Skin epidermis (tissue), 12 donors: Measurements from ENCODE around the gene CHAF1A.

Experiments used
- H3K27ac ChIP-seq, 21 experiments: fragments of 200-600 bp; sonication (generic) in 11 of 21; one replicate each; pipeline ENCODE4 v1.5.0; 2020; ENCODE audit warnings: mild to moderate bottlenecking in 3 of 21, inconsistent platforms in 2 of 21, moderate library complexity in 2 of 21
- H3K4me3 ChIP-seq, 7 experiments: fragments of 200-600 bp; sonication (generic) in 2 of 7; one replicate each; pipeline ENCODE4 v1.5.0; 2020; ENCODE audit warnings: inconsistent platforms in 2 of 7, mild to moderate bottlenecking in 2 of 7, moderate library complexity in 1 of 7

The CHAF1A gene

GRCh38 chr19:4402171-4403004 is at the start of gene CHAF1A:
Gene CHAF1A (plus strand): TSS chr19:4402640. CDS start chr19:4402763, 123 bp downstream.
- peak within 1 kb of the TSS in 20 of 21 experiments; percentile 65 to 90 (median 82) for H3K27ac ChIP-seq
- H3K4me3 ChIP-seq: peak within 1 kb of the TSS; percentile 49 to 99 (median 94)

GRCh38 chr19:4352701-4353121 is 49.7 kb upstream of the CHAF1A start:
- Histone ChIP-seq H3K4me3 (no peak overlapping the region), H3K27ac (peak overlapping the region in 2 of 21 experiments; percentile 10 to 25)

- Histone ChIP-seq H3K27ac (no peak overlapping the region), H3K4me3 (no peak overlapping the region)
These were observed 48.2 kb upstream of the CHAF1A start for GRCh38 chr19:4354282-4354681.

- Histone ChIP-seq H3K27ac (no peak overlapping the region), H3K4me3 (no peak overlapping the region)
These were observed 47.5 kb upstream of the CHAF1A start for GRCh38 chr19:4354897-4355296.

GRCh38 chr19:4357095-4357797 is 45.2 kb upstream of the CHAF1A start:
- Histone ChIP-seq H3K4me3 (no peak overlapping the region), H3K27ac (no peak overlapping the region)

GRCh38 chr19:4357921-4358326 is 44.5 kb upstream of the CHAF1A start:
- Histone ChIP-seq H3K4me3 (no peak overlapping the region), H3K27ac (no peak overlapping the region)

- no peak overlapping the region for H3K4me3 ChIP-seq
- H3K27ac ChIP-seq: no peak overlapping the region
These were observed 43.5 kb upstream of the CHAF1A start for GRCh38 chr19:4358709-4359626.

GRCh38 chr19:4359627-4360000 is 42.8 kb upstream of the CHAF1A start:
- Histone ChIP-seq H3K4me3 (no peak overlapping the region), H3K27ac (peak overlapping the region in 1 of 21 experiments; percentile 7)

GRCh38 chr19:4360081-4360569 is 42.3 kb upstream of the CHAF1A start:
- H3K4me3 ChIP-seq: no peak overlapping the region
- peak overlapping the region in 1 of 21 experiments; percentile 7 for H3K27ac ChIP-seq

- Histone ChIP-seq H3K4me3 (no peak overlapping the region), H3K27ac (no peak overlapping the region)
These were observed 41.7 kb upstream of the CHAF1A start for GRCh38 chr19:4360641-4361151.

- no peak overlapping the region for H3K27ac ChIP-seq
- H3K4me3 ChIP-seq: no peak overlapping the region
These were observed 41.0 kb upstream of the CHAF1A start for GRCh38 chr19:4361152-4362046.

GRCh38 chr19:4362101-4362828 is 40.2 kb upstream of the CHAF1A start:
- Histone ChIP-seq H3K27ac (no peak overlapping the region), H3K4me3 (no peak overlapping the region)

GRCh38 chr19:4362831-4363545 is 39.5 kb upstream of the CHAF1A start:
- Histone ChIP-seq H3K27ac (peak overlapping the region in 1 of 21 experiments; percentile 29), H3K4me3 (no peak overlapping the region)

GRCh38 chr19:4363571-4364304 is 38.7 kb upstream of the CHAF1A start:
- H3K4me3 ChIP-seq: no peak overlapping the region
- H3K27ac ChIP-seq: peak overlapping the region in 2 of 21 experiments; percentile 17 to 29

- H3K4me3 ChIP-seq: no peak overlapping the region
- H3K27ac ChIP-seq: peak overlapping the region in 2 of 21 experiments; percentile 30 to 31
These were observed 37.1 kb upstream of the CHAF1A start for GRCh38 chr19:4365341-4365740.
